Fibroblast of skin of left biceps (primary cell): ENCODE results near the gene PSMA6.
"Not testable (repeated sequence)": the region's sequence is repeated elsewhere in the genome, so short reads cannot be mapped to it uniquely, and the experiment has no call there.

ENCODE experiments used
- DNase-seq, 2 experiments: peaks; one replicate each; pipeline ENCODE4 v3.0.0-alpha.2; 2013; ENCODE audit warnings: low read depth in 2 of 2

Gene PSMA6

GRCh38 chr14:35284506-35284905 lies 7.7 kb upstream of the PSMA6 start:
- DNase-seq = no peak

- DNase-seq = no peak
These were observed 6.8 kb upstream of the PSMA6 start for GRCh38 chr14:35285168-35286002.

GRCh38 chr14:35286003-35286600 lies 6.1 kb upstream of the PSMA6 start:
- no peak for DNase-seq

GRCh38 chr14:35286707-35287106 lies 5.5 kb upstream of the PSMA6 start:
- no peak for DNase-seq

- DNase-seq = no peak
These were observed 4.7 kb upstream of the PSMA6 start for GRCh38 chr14:35287431-35288013.

GRCh38 chr14:35289623-35290022 lies 2.6 kb upstream of the PSMA6 start:
- DNase-seq = no peak

GRCh38 chr14:35292770-35293561 lies 784 bp downstream of the PSMA6 start:
- DNase-seq = no peak

GRCh38 chr14:35295845-35296161 lies 3.6 kb downstream of the PSMA6 start:
- no peak for DNase-seq

- DNase-seq = no peak
These were observed 4.4 kb downstream of the PSMA6 start for GRCh38 chr14:35296545-35296944.

- DNase-seq = no peak
These were observed 5.5 kb downstream of the PSMA6 start for GRCh38 chr14:35297706-35298105.

- no peak for DNase-seq
These were observed 6.2 kb downstream of the PSMA6 start for GRCh38 chr14:35298351-35298750.

- no peak for DNase-seq
These were observed 7.5 kb downstream of the PSMA6 start for GRCh38 chr14:35299708-35300107.

- no peak for DNase-seq
These were observed 8.0 kb downstream of the PSMA6 start for GRCh38 chr14:35300228-35300627.

- not testable (repeated sequence) for DNase-seq
These were observed 9.2 kb downstream of the PSMA6 start for GRCh38 chr14:35301334-35301733.

GRCh38 chr14:35301735-35302528 lies 9.8 kb downstream of the PSMA6 start:
- no peak for DNase-seq

GRCh38 chr14:35303149-35303935 lies 11.2 kb downstream of the PSMA6 start:
- no peak for DNase-seq

- DNase-seq = no peak
These were observed 12.8 kb downstream of the PSMA6 start for GRCh38 chr14:35304812-35305462.

- no peak for DNase-seq
These were observed 13.5 kb downstream of the PSMA6 start for GRCh38 chr14:35305633-35306032.

- no peak for DNase-seq
These were observed 13.9 kb downstream of the PSMA6 start for GRCh38 chr14:35306114-35306513.

GRCh38 chr14:35317820-35318219 lies 25.6 kb downstream of the PSMA6 start:
- no peak for DNase-seq
